ENCODE measurements around the gene MLLT10. TPM values are rescaled to one million over a fixed set of nuclear protein-coding genes. Genes with fewer than 3 reads are reported as not detected.
"Not testable (repeated sequence)": the region's sequence is repeated elsewhere in the genome, so short reads cannot be mapped to it uniquely, and the experiment has no call there.

The MLLT10 gene
- total RNA-seq, 1 donor from 2014 or later: 15.8 TPM

- no peak for TF ChIP-seq CTCF (conservative IDR thresholded peaks at IDR 0.05; ENCODE audit: low read depth, low read length)
- H3K4me3 ChIP-seq (ENCODE audit: low read depth, low read length): no peak overlapping the region
- DNase-seq (ENCODE audit: low read depth): no peak
Observed at GRCh38 chr10:21712975-21713374, 178.9 kb downstream of the MLLT10 start.

- no peak for DNase-seq (ENCODE audit: low read depth)
- H3K4me3 ChIP-seq (ENCODE audit: low read depth, low read length): no peak overlapping the region
- no peak for TF ChIP-seq CTCF (conservative IDR thresholded peaks at IDR 0.05; ENCODE audit: low read depth, low read length)
Observed at GRCh38 chr10:21715531-21716195, 181.6 kb downstream of the MLLT10 start.

- not testable (repeated sequence) for DNase-seq (ENCODE audit: low read depth); H3K4me3 ChIP-seq (ENCODE audit: low read depth, low read length)
Observed at GRCh38 chr10:21717437-21718054, 183.5 kb downstream of the MLLT10 start.

GRCh38 chr10:21719502-21719901 is 185.5 kb downstream of the MLLT10 start:
- no peak overlapping the region for H3K4me3 ChIP-seq (ENCODE audit: low read depth, low read length)
- no peak for TF ChIP-seq CTCF (conservative IDR thresholded peaks at IDR 0.05; ENCODE audit: low read depth, low read length)
- no peak for DNase-seq (ENCODE audit: low read depth)

GRCh38 chr10:21720090-21720489 is 186.1 kb downstream of the MLLT10 start:
- TF ChIP-seq CTCF (conservative IDR thresholded peaks at IDR 0.05; ENCODE audit: low read depth, low read length): no peak
- peak; percentile 72 for DNase-seq (ENCODE audit: low read depth)
- no peak overlapping the region for H3K4me3 ChIP-seq (ENCODE audit: low read depth, low read length)

- no peak for TF ChIP-seq CTCF (conservative IDR thresholded peaks at IDR 0.05; ENCODE audit: low read depth, low read length)
- no peak overlapping the region for H3K4me3 ChIP-seq (ENCODE audit: low read depth, low read length)
- no peak for DNase-seq (ENCODE audit: low read depth)
Observed at GRCh38 chr10:21721000-21721665, 187.1 kb downstream of the MLLT10 start.

- H3K4me3 ChIP-seq (ENCODE audit: low read depth, low read length): no peak overlapping the region
- no peak for TF ChIP-seq CTCF (conservative IDR thresholded peaks at IDR 0.05; ENCODE audit: low read depth, low read length)
- no peak for DNase-seq (ENCODE audit: low read depth)
Observed at GRCh38 chr10:21722209-21722608, 188.2 kb downstream of the MLLT10 start.
